Measurements from ENCODE around the gene COL23A1. TPM values are rescaled to one million over a fixed set of nuclear protein-coding genes. Genes with fewer than 3 reads are reported as not detected.

The COL23A1 gene
- total RNA-seq, 2 donors from 2014 or later = 0.44 to 0.86 TPM

DNA sequence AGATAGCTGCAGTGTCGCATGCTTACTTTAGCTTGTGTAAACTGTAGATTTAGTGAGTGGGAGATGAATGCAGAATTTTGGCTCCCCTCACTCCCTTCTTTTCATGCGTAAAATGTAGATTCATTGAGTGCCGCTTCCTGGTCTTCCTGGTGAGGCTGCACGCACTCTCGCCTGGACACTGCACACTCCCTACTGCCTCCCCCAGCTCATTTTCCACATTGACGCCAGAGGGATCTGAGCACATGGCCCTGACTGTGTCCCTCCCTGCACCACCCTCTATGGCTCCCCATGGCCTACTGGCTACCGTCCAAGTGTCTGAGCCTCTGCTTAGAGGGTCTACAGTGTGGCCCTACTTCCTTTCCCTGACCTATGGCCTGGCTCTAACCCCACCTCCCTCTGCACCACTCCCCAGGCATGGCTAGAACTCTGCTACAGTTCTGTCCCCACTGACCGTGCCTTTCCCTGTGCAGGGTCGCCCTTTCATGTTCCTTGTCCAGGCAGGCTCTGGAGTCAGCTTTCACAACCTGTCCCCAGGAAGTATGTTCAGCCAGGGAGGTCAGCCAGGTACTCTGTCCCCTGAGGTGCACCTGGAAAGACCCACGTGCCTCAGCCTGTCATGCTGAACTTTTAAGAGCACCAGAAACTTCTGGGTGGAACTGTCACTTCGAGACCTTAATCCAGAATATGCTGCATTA is 160.6 kb downstream of the COL23A1 start:
- H3K4me1 Mint-ChIP-seq (ENCODE audit: low read depth) = no peaks in the 10 kb centered on the region
- no peaks in the 10 kb centered on the region for H3K36me3 Mint-ChIP-seq (ENCODE audit: insufficient read depth in 2 of 2)
- H3K27ac Mint-ChIP-seq = no peak overlapping the region
- H3K27me3 Mint-ChIP-seq (ENCODE audit: low read depth) = no peaks in the 10 kb centered on the region
- no peaks in the 10 kb centered on the region for H3K9me3 Mint-ChIP-seq
- H3K4me3 Mint-ChIP-seq = no peak overlapping the region
- no peak for DNase-seq
- ATAC-seq (replicated peaks in 1 of 2) = no peak

- H3K4me3 Mint-ChIP-seq = no peak overlapping the region
- no peaks in the 10 kb centered on the region for H3K4me1 Mint-ChIP-seq (ENCODE audit: low read depth)
Measured at GRCh38 chr5:178429156-178429468, 161.1 kb downstream of the COL23A1 start.

GRCh38 chr5:178428341-178429155 is 161.6 kb downstream of the COL23A1 start:
- Mint-ChIP-seq H3K9me3 (no peaks in the 10 kb centered on the region), H3K4me1 (ENCODE audit: low read depth) (no peaks in the 10 kb centered on the region)

More at GRCh38 chr5:178429156-178429468, 161.1 kb downstream of the COL23A1 start:
- no peaks in the 10 kb centered on the region for H3K9me3 Mint-ChIP-seq
- ATAC-seq (replicated peaks in 1 of 2) (no peak), DNase-seq (no peak)
- H3K27me3 Mint-ChIP-seq (ENCODE audit: low read depth) = no peaks in the 10 kb centered on the region
- H3K36me3 Mint-ChIP-seq (ENCODE audit: insufficient read depth in 2 of 2) = no peaks in the 10 kb centered on the region
- no peak overlapping the region for H3K27ac Mint-ChIP-seq

DNA sequence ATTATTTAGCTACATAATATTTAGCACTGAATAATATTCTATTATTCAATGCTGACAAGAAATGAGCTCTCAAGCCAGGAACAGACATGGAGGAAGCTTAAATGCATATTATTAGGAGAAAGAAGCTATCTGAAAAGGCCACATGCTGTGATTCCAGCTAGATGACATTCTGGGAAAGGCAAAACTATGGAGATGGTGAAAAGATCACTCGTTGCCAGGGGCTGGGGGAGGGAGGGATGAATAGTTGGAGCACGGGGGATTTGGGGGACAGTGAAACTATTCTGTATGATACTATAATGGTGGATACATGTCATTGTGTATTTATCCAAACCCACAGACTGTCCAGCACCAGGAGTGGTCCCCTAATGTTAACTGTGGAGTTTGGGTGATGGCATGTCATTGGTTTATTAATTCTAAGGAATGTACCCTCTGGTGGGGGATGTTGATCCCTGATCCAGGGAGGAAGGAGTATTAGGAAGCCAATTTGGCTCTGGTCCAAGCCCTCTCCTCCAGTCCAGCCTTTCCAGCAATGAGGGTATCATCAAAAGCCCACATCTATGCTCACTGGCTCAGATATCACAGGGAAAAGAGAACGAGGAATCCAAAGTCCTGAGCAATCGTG is 162.5 kb downstream of the COL23A1 start:
- no peak overlapping the region for H3K27ac Mint-ChIP-seq
- H3K4me1 Mint-ChIP-seq (ENCODE audit: low read depth) = no peaks in the 10 kb centered on the region

More at GRCh38 chr5:178428341-178429155, 161.6 kb downstream of the COL23A1 start:
- no peaks in the 10 kb centered on the region for H3K36me3 Mint-ChIP-seq (ENCODE audit: insufficient read depth in 2 of 2)
- ATAC-seq (replicated peaks in 1 of 2) = no peak
- DNase-seq = no peak
- no peak overlapping the region for H3K4me3 Mint-ChIP-seq
- H3K27ac Mint-ChIP-seq = no peak overlapping the region
- H3K27me3 Mint-ChIP-seq (ENCODE audit: low read depth) = no peaks in the 10 kb centered on the region

GRCh38 chr5:178426326-178427130 is 163.7 kb downstream of the COL23A1 start:
- ATAC-seq (replicated peaks in 1 of 2) (no peak), DNase-seq (no peak)
- H3K36me3 Mint-ChIP-seq (ENCODE audit: insufficient read depth in 2 of 2) = no peaks in the 10 kb centered on the region
- no peaks in the 10 kb centered on the region for H3K9me3 Mint-ChIP-seq
- H3K4me1 Mint-ChIP-seq (ENCODE audit: low read depth) = no peaks in the 10 kb centered on the region
- no peak overlapping the region for H3K27ac Mint-ChIP-seq
- H3K4me3 Mint-ChIP-seq = no peak overlapping the region
- no peaks in the 10 kb centered on the region for H3K27me3 Mint-ChIP-seq (ENCODE audit: low read depth)

More for the DNA sequence above, 162.5 kb downstream of the COL23A1 start:
- Mint-ChIP-seq H3K9me3 (no peaks in the 10 kb centered on the region), H3K36me3 (ENCODE audit: insufficient read depth in 2 of 2) (no peaks in the 10 kb centered on the region), H3K4me3 (no peak overlapping the region), H3K27me3 (ENCODE audit: low read depth) (no peaks in the 10 kb centered on the region)
- DNase-seq = no peak
- no peak for ATAC-seq (replicated peaks in 1 of 2)

GRCh38 chr5:178425621-178426068 is 164.5 kb downstream of the COL23A1 start:
- DNase-seq (no peak), ATAC-seq (replicated peaks in 1 of 2) (no peak)
- H3K27me3 Mint-ChIP-seq (ENCODE audit: low read depth) = no peaks in the 10 kb centered on the region
- H3K4me1 Mint-ChIP-seq (ENCODE audit: low read depth) = no peaks in the 10 kb centered on the region
- no peak overlapping the region for H3K4me3 Mint-ChIP-seq
- H3K9me3 Mint-ChIP-seq = no peaks in the 10 kb centered on the region
- no peak overlapping the region for H3K27ac Mint-ChIP-seq
- no peaks in the 10 kb centered on the region for H3K36me3 Mint-ChIP-seq (ENCODE audit: insufficient read depth in 2 of 2)

- Mint-ChIP-seq H3K27me3 (ENCODE audit: low read depth) (no peaks in the 10 kb centered on the region), H3K9me3 (no peaks in the 10 kb centered on the region), H3K4me3 (no peak overlapping the region)
Measured at GRCh38 chr5:178424810-178425177, 165.4 kb downstream of the COL23A1 start.

GRCh38 chr5:178423901-178424809 is 166.0 kb downstream of the COL23A1 start:
- no peaks in the 10 kb centered on the region for H3K27me3 Mint-ChIP-seq (ENCODE audit: low read depth)
- H3K27ac Mint-ChIP-seq = no peak overlapping the region
- ATAC-seq (replicated peaks in 1 of 2) (no peak), DNase-seq (no peak)
- H3K4me1 Mint-ChIP-seq (ENCODE audit: low read depth) = no peaks in the 10 kb centered on the region
- no peaks in the 10 kb centered on the region for H3K36me3 Mint-ChIP-seq (ENCODE audit: insufficient read depth in 2 of 2)
- H3K4me3 Mint-ChIP-seq = no peak overlapping the region
- no peaks in the 10 kb centered on the region for H3K9me3 Mint-ChIP-seq

More at GRCh38 chr5:178424810-178425177, 165.4 kb downstream of the COL23A1 start:
- Mint-ChIP-seq H3K4me1 (ENCODE audit: low read depth) (no peaks in the 10 kb centered on the region), H3K27ac (no peak overlapping the region), H3K36me3 (ENCODE audit: insufficient read depth in 2 of 2) (no peaks in the 10 kb centered on the region)
- no peak for ATAC-seq (replicated peaks in 1 of 2)
- no peak for DNase-seq

- H3K4me1 Mint-ChIP-seq (ENCODE audit: low read depth) = no peaks in the 10 kb centered on the region
- no peak overlapping the region for H3K4me3 Mint-ChIP-seq
- H3K27me3 Mint-ChIP-seq (ENCODE audit: low read depth) = no peaks in the 10 kb centered on the region
Measured at GRCh38 chr5:178423431-178423830, 166.8 kb downstream of the COL23A1 start.

GRCh38 chr5:178422400-178422775 is 167.8 kb downstream of the COL23A1 start:
- Mint-ChIP-seq H3K4me1 (ENCODE audit: low read depth) (peaks cover 3% of the 10 kb centered on the region), H3K9me3 (no peaks in the 10 kb centered on the region), H3K36me3 (ENCODE audit: insufficient read depth in 2 of 2) (no peaks in the 10 kb centered on the region), H3K27ac (no peak overlapping the region), H3K4me3 (no peak overlapping the region), H3K27me3 (ENCODE audit: low read depth) (peaks cover 3% of the 10 kb centered on the region)
- DNase-seq (no peak), ATAC-seq (replicated peaks in 1 of 2) (no peak)

More at GRCh38 chr5:178423431-178423830, 166.8 kb downstream of the COL23A1 start:
- Mint-ChIP-seq H3K27ac (no peak overlapping the region), H3K36me3 (ENCODE audit: insufficient read depth in 2 of 2) (no peaks in the 10 kb centered on the region), H3K9me3 (no peaks in the 10 kb centered on the region)
- ATAC-seq (replicated peaks in 1 of 2) (no peak), DNase-seq (no peak)

DNA sequence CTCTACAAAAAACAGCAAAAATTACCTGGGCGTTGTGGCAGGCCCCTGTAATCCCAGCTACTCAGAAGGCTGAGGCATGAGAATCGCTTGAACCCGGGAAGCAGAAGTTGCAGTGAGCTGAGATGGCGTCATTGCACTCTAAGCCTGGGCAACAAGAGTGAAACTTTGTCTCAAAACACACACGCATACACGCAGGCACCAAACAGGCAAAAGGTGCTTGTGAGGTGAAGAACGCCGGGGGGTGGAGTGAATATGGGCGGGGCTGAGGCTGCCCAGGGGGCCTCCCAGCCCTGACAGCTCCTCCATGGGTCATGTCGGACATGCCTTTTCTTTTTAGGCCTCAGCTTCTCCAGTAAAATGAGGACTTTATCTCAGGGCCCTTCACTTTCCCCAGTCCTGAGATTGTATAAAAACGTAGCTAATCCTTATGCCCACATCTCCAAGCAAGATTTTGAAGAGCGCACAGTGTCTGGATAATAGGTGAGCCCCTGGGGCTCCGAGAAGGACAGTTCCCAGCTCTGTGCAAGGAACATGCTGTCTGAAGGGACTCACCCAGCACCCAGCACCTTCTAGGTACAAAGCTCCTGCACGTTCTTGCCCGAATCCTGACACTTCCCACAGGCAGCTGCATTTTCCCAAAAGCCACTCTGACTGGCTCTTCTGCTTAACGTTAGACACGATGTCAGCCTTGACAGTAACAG is 168.3 kb downstream of the COL23A1 start:
- H3K36me3 Mint-ChIP-seq (ENCODE audit: insufficient read depth in 2 of 2) = no peaks in the 10 kb centered on the region
- H3K27ac Mint-ChIP-seq = no peak overlapping the region
- H3K4me3 Mint-ChIP-seq = no peak overlapping the region
- ATAC-seq (replicated peaks in 1 of 2) = no peak
- H3K9me3 Mint-ChIP-seq = no peaks in the 10 kb centered on the region
- peaks cover 9% of the 10 kb centered on the region for H3K27me3 Mint-ChIP-seq (ENCODE audit: low read depth)
- DNase-seq = no peak
- H3K4me1 Mint-ChIP-seq (ENCODE audit: low read depth) = peaks cover 7% of the 10 kb centered on the region
